Body of pancreas (tissue), 4 donors: Measurements from ENCODE around the gene KCNQ5.

Source experiments
- CTCF ChIP-seq, 7 experiments: fragments of 450-650 bp in 4 of 7; fragments of 200-600 bp in 3 of 7; sonication (generic) in 3 of 7; IDR thresholded peaks; one replicate each; pipeline ENCODE4 v1.5.1; 2016 to 2019; ENCODE audit warnings: antibody characterized with exemption in 7 of 7
- POLR2A ChIP-seq, 3 donors: fragments of 450-650 bp; IDR thresholded peaks; one replicate each; pipeline ENCODE4 v1.6.1; 2016; ENCODE audit warnings: antibody characterized with exemption in 3 of 3, mild to moderate bottlenecking in 2 of 3

GRCh38 chr6:73242001-73242400, 620.1 kb downstream of the KCNQ5 start:
- no peak for TF ChIP-seq CTCF (IDR thresholded peaks at IDR 0.05)
- TF ChIP-seq POLR2A (IDR thresholded peaks at IDR 0.05) = no peak
